ENCODE data around the gene ATG9B.

Gene ATG9B

GRCh38 chr7:151008143-151008510 is 16.2 kb downstream of the ATG9B start:
- Histone ChIP-seq H3K36me3 (ENCODE audit: control insufficient read depth in 2 of 2, insufficient read depth in 2 of 2, low read length in 2 of 2) (no peaks in the 10 kb centered on the region), H3K27me3 (ENCODE audit: control insufficient read depth in 1 of 2, insufficient read depth in 2 of 2, low read length in 2 of 2) (peaks cover 8 to 17% of the 10 kb centered on the region in 2 donors), H3K4me1 (ENCODE audit: control insufficient read depth, insufficient read depth, low read length) (peaks cover 22% of the 10 kb centered on the region), H3K9me3 (ENCODE audit: control insufficient read depth in 2 of 2, low read length in 2 of 2) (no peaks in the 10 kb centered on the region), H3K27ac (ENCODE audit: low read length) (no peak overlapping the region), H3K4me3 (ENCODE audit: low read length in 2 of 2) (peak overlapping the region in 1 of 2 donors; percentile 54), H3K9ac (ENCODE audit: low read length in 2 of 2) (no peak overlapping the region)

- H3K4me3 ChIP-seq (ENCODE audit: low read length in 2 of 2) = no peak overlapping the region
- peaks cover 8 to 10% of the 10 kb centered on the region in 2 donors for H3K27me3 ChIP-seq (ENCODE audit: control insufficient read depth in 1 of 2, insufficient read depth in 2 of 2, low read length in 2 of 2)
- peaks cover 16% of the 10 kb centered on the region for H3K4me1 ChIP-seq (ENCODE audit: control insufficient read depth, insufficient read depth, low read length)
- no peaks in the 10 kb centered on the region for H3K36me3 ChIP-seq (ENCODE audit: control insufficient read depth in 2 of 2, insufficient read depth in 2 of 2, low read length in 2 of 2)
- H3K9me3 ChIP-seq (ENCODE audit: control insufficient read depth in 2 of 2, low read length in 2 of 2) = no peaks in the 10 kb centered on the region
- no peak overlapping the region for H3K27ac ChIP-seq (ENCODE audit: low read length)
- no peak overlapping the region for H3K9ac ChIP-seq (ENCODE audit: low read length in 2 of 2)
Observed at GRCh38 chr7:151007469-151007898, 16.8 kb downstream of the ATG9B start.

GRCh38 chr7:151006590-151007300 is 17.5 kb downstream of the ATG9B start:
- Histone ChIP-seq H3K27ac (ENCODE audit: low read length) (no peak overlapping the region), H3K4me1 (ENCODE audit: control insufficient read depth, insufficient read depth, low read length) (peaks cover 15% of the 10 kb centered on the region), H3K9ac (ENCODE audit: low read length in 2 of 2) (no peak overlapping the region), H3K27me3 (ENCODE audit: control insufficient read depth in 1 of 2, insufficient read depth in 2 of 2, low read length in 2 of 2) (peaks cover 3 to 6% of the 10 kb centered on the region in 2 donors), H3K4me3 (ENCODE audit: low read length in 2 of 2) (no peak overlapping the region), H3K9me3 (ENCODE audit: control insufficient read depth in 2 of 2, low read length in 2 of 2) (no peaks in the 10 kb centered on the region), H3K36me3 (ENCODE audit: control insufficient read depth in 2 of 2, insufficient read depth in 2 of 2, low read length in 2 of 2) (no peaks in the 10 kb centered on the region)

- no peak overlapping the region for H3K27ac ChIP-seq (ENCODE audit: low read length)
- peaks cover 14% of the 10 kb centered on the region for H3K4me1 ChIP-seq (ENCODE audit: control insufficient read depth, insufficient read depth, low read length)
- peaks cover 3 to 6% of the 10 kb centered on the region in 2 donors for H3K27me3 ChIP-seq (ENCODE audit: control insufficient read depth in 1 of 2, insufficient read depth in 2 of 2, low read length in 2 of 2)
- H3K9me3 ChIP-seq (ENCODE audit: control insufficient read depth in 2 of 2, low read length in 2 of 2) = no peaks in the 10 kb centered on the region
- H3K36me3 ChIP-seq (ENCODE audit: control insufficient read depth in 2 of 2, insufficient read depth in 2 of 2, low read length in 2 of 2) = no peaks in the 10 kb centered on the region
- no peak overlapping the region for H3K4me3 ChIP-seq (ENCODE audit: low read length in 2 of 2)
- H3K9ac ChIP-seq (ENCODE audit: low read length in 2 of 2) = no peak overlapping the region
Observed at GRCh38 chr7:151005566-151005965, 18.7 kb downstream of the ATG9B start.

GRCh38 chr7:151003572-151003971 is 20.7 kb downstream of the ATG9B start:
- Histone ChIP-seq H3K36me3 (ENCODE audit: control insufficient read depth in 2 of 2, insufficient read depth in 2 of 2, low read length in 2 of 2) (no peaks in the 10 kb centered on the region), H3K9me3 (ENCODE audit: control insufficient read depth in 2 of 2, low read length in 2 of 2) (no peaks in the 10 kb centered on the region), H3K4me3 (ENCODE audit: low read length in 2 of 2) (no peak overlapping the region), H3K4me1 (ENCODE audit: control insufficient read depth, insufficient read depth, low read length) (peaks cover 8% of the 10 kb centered on the region), H3K9ac (ENCODE audit: low read length in 2 of 2) (no peak overlapping the region), H3K27ac (ENCODE audit: low read length) (no peak overlapping the region), H3K27me3 (ENCODE audit: control insufficient read depth in 1 of 2, insufficient read depth in 2 of 2, low read length in 2 of 2) (no peaks in the 10 kb centered on the region)

- Histone ChIP-seq H3K36me3 (ENCODE audit: control insufficient read depth in 2 of 2, insufficient read depth in 2 of 2, low read length in 2 of 2) (no peaks in the 10 kb centered on the region), H3K9ac (ENCODE audit: low read length in 2 of 2) (no peak overlapping the region), H3K9me3 (ENCODE audit: control insufficient read depth in 2 of 2, low read length in 2 of 2) (no peaks in the 10 kb centered on the region), H3K27me3 (ENCODE audit: control insufficient read depth in 1 of 2, insufficient read depth in 2 of 2, low read length in 2 of 2) (no peaks in the 10 kb centered on the region), H3K4me3 (ENCODE audit: low read length in 2 of 2) (no peak overlapping the region), H3K27ac (ENCODE audit: low read length) (no peak overlapping the region), H3K4me1 (ENCODE audit: control insufficient read depth, insufficient read depth, low read length) (no peaks in the 10 kb centered on the region)
Observed at GRCh38 chr7:151001546-151001945, 22.7 kb downstream of the ATG9B start.

DNA sequence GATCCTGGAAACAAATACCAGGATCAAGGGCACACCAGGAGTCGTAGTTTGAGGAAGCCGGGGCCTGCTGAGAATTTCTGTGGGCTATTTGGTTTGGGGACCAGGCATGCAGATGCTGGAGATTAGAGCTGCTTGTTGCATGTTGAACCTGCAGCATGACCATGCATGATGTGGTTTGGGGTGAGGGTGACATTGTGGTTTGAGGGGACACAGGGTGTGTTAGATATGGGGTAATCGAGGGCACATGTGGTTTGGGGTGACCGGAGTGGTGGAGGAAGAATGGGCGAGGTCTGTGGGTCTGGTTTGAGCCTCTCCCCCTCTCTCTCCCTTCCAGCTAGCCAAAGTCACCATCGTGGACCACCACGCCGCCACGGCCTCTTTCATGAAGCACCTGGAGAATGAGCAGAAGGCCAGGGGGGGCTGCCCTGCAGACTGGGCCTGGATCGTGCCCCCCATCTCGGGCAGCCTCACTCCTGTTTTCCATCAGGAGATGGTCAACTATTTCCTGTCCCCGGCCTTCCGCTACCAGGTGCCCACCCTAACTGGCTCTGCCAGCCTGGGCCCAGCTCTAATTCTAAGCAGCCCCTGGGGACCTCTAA is 23.3 kb downstream of the ATG9B start:
- Histone ChIP-seq H3K9ac (ENCODE audit: low read length in 2 of 2) (no peak overlapping the region), H3K27me3 (ENCODE audit: control insufficient read depth in 1 of 2, insufficient read depth in 2 of 2, low read length in 2 of 2) (no peaks in the 10 kb centered on the region), H3K4me3 (ENCODE audit: low read length in 2 of 2) (no peak overlapping the region), H3K9me3 (ENCODE audit: control insufficient read depth in 2 of 2, low read length in 2 of 2) (no peaks in the 10 kb centered on the region), H3K4me1 (ENCODE audit: control insufficient read depth, insufficient read depth, low read length) (no peaks in the 10 kb centered on the region), H3K27ac (ENCODE audit: low read length) (no peak overlapping the region), H3K36me3 (ENCODE audit: control insufficient read depth in 2 of 2, insufficient read depth in 2 of 2, low read length in 2 of 2) (no peaks in the 10 kb centered on the region)

- Histone ChIP-seq H3K9ac (ENCODE audit: low read length in 2 of 2) (no peak overlapping the region), H3K27me3 (ENCODE audit: control insufficient read depth in 1 of 2, insufficient read depth in 2 of 2, low read length in 2 of 2) (no peaks in the 10 kb centered on the region), H3K27ac (ENCODE audit: low read length) (no peak overlapping the region), H3K4me3 (ENCODE audit: low read length in 2 of 2) (no peak overlapping the region), H3K4me1 (ENCODE audit: control insufficient read depth, insufficient read depth, low read length) (no peaks in the 10 kb centered on the region), H3K9me3 (ENCODE audit: control insufficient read depth in 2 of 2, low read length in 2 of 2) (no peaks in the 10 kb centered on the region), H3K36me3 (ENCODE audit: control insufficient read depth in 2 of 2, insufficient read depth in 2 of 2, low read length in 2 of 2) (no peaks in the 10 kb centered on the region)
Observed at GRCh38 chr7:150999497-151000230, 24.6 kb downstream of the ATG9B start.

- H3K4me3 ChIP-seq (ENCODE audit: low read length in 2 of 2) = no peak overlapping the region
- no peaks in the 10 kb centered on the region for H3K9me3 ChIP-seq (ENCODE audit: control insufficient read depth in 2 of 2, low read length in 2 of 2)
- no peaks in the 10 kb centered on the region for H3K27me3 ChIP-seq (ENCODE audit: control insufficient read depth in 1 of 2, insufficient read depth in 2 of 2, low read length in 2 of 2)
- H3K4me1 ChIP-seq (ENCODE audit: control insufficient read depth, insufficient read depth, low read length) = no peaks in the 10 kb centered on the region
- no peaks in the 10 kb centered on the region for H3K36me3 ChIP-seq (ENCODE audit: control insufficient read depth in 2 of 2, insufficient read depth in 2 of 2, low read length in 2 of 2)
- no peak overlapping the region for H3K9ac ChIP-seq (ENCODE audit: low read length in 2 of 2)
- H3K27ac ChIP-seq (ENCODE audit: low read length) = no peak overlapping the region
Observed at GRCh38 chr7:150999001-150999400, 25.3 kb downstream of the ATG9B start.

DNA sequence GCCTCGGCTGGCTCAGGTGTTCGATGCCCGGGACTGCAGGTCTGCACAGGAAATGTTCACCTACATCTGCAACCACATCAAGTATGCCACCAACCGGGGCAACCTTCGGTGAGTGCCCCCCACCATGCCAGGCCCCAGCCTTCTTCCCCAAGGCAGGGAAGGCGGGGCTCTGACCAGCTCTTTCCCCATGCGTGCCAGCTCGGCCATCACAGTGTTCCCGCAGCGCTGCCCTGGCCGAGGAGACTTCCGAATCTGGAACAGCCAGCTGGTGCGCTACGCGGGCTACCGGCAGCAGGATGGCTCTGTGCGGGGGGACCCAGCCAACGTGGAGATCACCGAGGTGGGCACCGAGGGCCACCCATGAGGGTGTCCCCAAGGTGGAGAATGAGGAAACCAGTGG is 26.0 kb downstream of the ATG9B start:
- Histone ChIP-seq H3K27ac (ENCODE audit: low read length) (no peak overlapping the region), H3K9me3 (ENCODE audit: control insufficient read depth in 2 of 2, low read length in 2 of 2) (no peaks in the 10 kb centered on the region), H3K4me1 (ENCODE audit: control insufficient read depth, insufficient read depth, low read length) (no peaks in the 10 kb centered on the region), H3K9ac (ENCODE audit: low read length in 2 of 2) (no peak overlapping the region), H3K36me3 (ENCODE audit: control insufficient read depth in 2 of 2, insufficient read depth in 2 of 2, low read length in 2 of 2) (no peaks in the 10 kb centered on the region), H3K4me3 (ENCODE audit: low read length in 2 of 2) (no peak overlapping the region), H3K27me3 (ENCODE audit: control insufficient read depth in 1 of 2, insufficient read depth in 2 of 2, low read length in 2 of 2) (no peaks in the 10 kb centered on the region)

DNA sequence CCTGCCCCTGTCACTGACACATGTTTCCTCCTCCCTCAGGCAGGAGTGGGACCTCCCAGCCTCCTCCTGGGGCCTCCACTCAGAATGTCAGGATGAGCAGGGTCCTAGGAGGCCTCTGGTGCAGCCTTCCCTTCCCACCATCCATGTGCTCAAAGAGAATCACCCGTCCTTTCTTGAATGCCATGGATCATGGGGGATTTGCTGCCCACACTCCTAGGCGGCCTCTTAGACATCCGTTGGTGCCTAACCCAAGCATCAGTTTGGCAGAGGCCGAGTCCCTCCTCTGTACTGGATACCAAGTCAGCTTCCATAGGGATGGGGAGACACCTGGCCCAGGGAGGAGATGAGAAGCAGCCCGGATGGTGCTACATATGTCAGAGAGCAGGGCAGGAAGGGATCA is 26.5 kb downstream of the ATG9B start:
- H3K27me3 ChIP-seq (ENCODE audit: control insufficient read depth in 1 of 2, insufficient read depth in 2 of 2, low read length in 2 of 2) = no peaks in the 10 kb centered on the region
- no peak overlapping the region for H3K27ac ChIP-seq (ENCODE audit: low read length)
- no peaks in the 10 kb centered on the region for H3K9me3 ChIP-seq (ENCODE audit: control insufficient read depth in 2 of 2, low read length in 2 of 2)
- H3K4me1 ChIP-seq (ENCODE audit: control insufficient read depth, insufficient read depth, low read length) = no peaks in the 10 kb centered on the region
- H3K9ac ChIP-seq (ENCODE audit: low read length in 2 of 2) = no peak overlapping the region
- H3K4me3 ChIP-seq (ENCODE audit: low read length in 2 of 2) = no peak overlapping the region
- no peaks in the 10 kb centered on the region for H3K36me3 ChIP-seq (ENCODE audit: control insufficient read depth in 2 of 2, insufficient read depth in 2 of 2, low read length in 2 of 2)
